ENCODE data around the gene RPL15.

The RPL15 gene

DNA sequence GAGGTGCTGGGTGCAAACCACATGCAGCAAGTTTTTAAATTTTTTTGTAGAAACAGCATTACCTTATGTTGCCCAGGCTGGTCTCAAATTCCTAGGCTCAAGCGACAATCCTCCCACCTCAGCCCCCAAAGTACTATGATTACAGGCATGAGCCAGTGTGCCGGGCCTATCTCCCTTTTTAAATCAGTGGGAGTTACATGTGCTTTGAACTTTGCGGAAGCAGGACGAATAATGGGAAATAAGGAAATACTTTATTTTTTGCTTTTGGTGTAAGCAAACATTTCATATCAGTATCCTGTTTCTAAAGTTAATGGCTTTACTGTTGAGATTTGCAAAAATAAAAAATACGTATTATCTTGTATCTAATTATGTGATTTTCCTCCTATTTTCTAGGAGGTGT is 37.2 kb downstream of the RPL15 start:
- no peaks in the 10 kb centered on the region for H3K9me2 ChIP-seq (replicated peaks; ENCODE audit: insufficient read depth, low read length)
- H3K4me1 ChIP-seq (ENCODE audit: low read length), result peaks cover 7% of the 10 kb centered on the region
- H4K20me1 ChIP-seq (ENCODE audit: insufficient read depth, low read length), result no peaks in the 10 kb centered on the region
- H3K9ac ChIP-seq (ENCODE audit: low read length), result no peak overlapping the region
- H3K27ac ChIP-seq (ENCODE audit: low read length), result no peak overlapping the region
- peaks cover 11% of the 10 kb centered on the region; the same call in 1 of the 2 replicates for H3F3A ChIP-seq (ENCODE audit: insufficient read depth, low read length)
- DNase-seq, result no peak
- no peaks in the 10 kb centered on the region for H3K36me3 ChIP-seq (replicated peaks; ENCODE audit: insufficient read depth, low read length)
- H3K4me3 ChIP-seq (ENCODE audit: low read length), result no peak overlapping the region
- H3K27me3 ChIP-seq (replicated peaks; ENCODE audit: insufficient read depth, low read length), result no peaks in the 10 kb centered on the region
- H2AFZ ChIP-seq (ENCODE audit: low read length), result no peak overlapping the region
- no peaks in the 10 kb centered on the region for H3K9me3 ChIP-seq (replicated peaks; ENCODE audit: insufficient read depth, low read length)
- peaks cover 74% of the 10 kb centered on the region for H3K79me2 ChIP-seq (ENCODE audit: low read length)
- TF ChIP-seq, protein P1, sequence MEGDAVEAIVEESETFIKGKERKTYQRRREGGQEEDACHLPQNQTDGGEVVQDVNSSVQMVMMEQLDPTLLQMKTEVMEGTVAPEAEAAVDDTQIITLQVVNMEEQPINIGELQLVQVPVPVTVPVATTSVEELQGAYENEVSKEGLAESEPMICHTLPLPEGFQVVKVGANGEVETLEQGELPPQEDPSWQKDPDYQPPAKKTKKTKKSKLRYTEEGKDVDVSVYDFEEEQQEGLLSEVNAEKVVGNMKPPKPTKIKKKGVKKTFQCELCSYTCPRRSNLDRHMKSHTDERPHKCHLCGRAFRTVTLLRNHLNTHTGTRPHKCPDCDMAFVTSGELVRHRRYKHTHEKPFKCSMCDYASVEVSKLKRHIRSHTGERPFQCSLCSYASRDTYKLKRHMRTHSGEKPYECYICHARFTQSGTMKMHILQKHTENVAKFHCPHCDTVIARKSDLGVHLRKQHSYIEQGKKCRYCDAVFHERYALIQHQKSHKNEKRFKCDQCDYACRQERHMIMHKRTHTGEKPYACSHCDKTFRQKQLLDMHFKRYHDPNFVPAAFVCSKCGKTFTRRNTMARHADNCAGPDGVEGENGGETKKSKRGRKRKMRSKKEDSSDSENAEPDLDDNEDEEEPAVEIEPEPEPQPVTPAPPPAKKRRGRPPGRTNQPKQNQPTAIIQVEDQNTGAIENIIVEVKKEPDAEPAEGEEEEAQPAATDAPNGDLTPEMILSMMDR (IDR thresholded peaks at IDR 0.05; ENCODE audit: low read length), result no peak
- TF ChIP-seq EZH2phosphoT487 (IDR thresholded peaks at IDR 0.05; ENCODE audit: low read length) (no peak), EZH2 (optimal IDR thresholded peaks at IDR 0.05; ENCODE audit: low read depth, low read length) (no peak)
- H3K4me2 ChIP-seq (ENCODE audit: low read depth, low read length), result no peak overlapping the region

DNA sequence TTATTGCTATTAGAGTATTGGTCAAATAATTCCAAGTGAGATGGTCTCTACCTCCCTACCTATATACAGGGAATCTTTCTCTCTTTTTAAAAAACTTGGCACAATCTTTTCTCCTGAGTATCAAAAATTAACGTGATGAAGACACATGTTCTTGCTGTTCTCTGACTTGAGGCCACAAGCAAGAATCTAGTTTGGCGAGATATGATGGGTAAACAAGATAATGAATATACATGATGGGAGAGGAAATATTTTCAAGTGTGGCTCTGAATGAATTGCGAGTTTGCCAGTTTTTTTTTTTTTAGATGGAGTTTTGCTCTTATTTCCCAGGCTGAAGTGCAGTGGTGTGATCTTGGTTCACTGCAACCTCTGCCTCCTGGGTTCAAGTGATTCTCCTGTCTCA is 39.8 kb downstream of the RPL15 start:
- Histone ChIP-seq H4K20me1 (ENCODE audit: insufficient read depth, low read length) (no peaks in the 10 kb centered on the region), H3K27ac (ENCODE audit: low read length) (no peak overlapping the region), H3K4me1 (ENCODE audit: low read length) (no peaks in the 10 kb centered on the region), H3K9ac (ENCODE audit: low read length) (no peak overlapping the region), H3F3A (ENCODE audit: insufficient read depth, low read length) (no peaks in the 10 kb centered on the region), H3K9me2 (replicated peaks; ENCODE audit: insufficient read depth, low read length) (no peaks in the 10 kb centered on the region), H2AFZ (ENCODE audit: low read length) (no peak overlapping the region), H3K4me2 (ENCODE audit: low read depth, low read length) (no peak overlapping the region), H3K4me3 (ENCODE audit: low read length) (no peak overlapping the region), H3K36me3 (replicated peaks; ENCODE audit: insufficient read depth, low read length) (no peaks in the 10 kb centered on the region), H3K9me3 (replicated peaks; ENCODE audit: insufficient read depth, low read length) (no peaks in the 10 kb centered on the region), H3K27me3 (replicated peaks; ENCODE audit: insufficient read depth, low read length) (no peaks in the 10 kb centered on the region), H3K79me2 (ENCODE audit: low read length) (peaks cover 50% of the 10 kb centered on the region)
- TF ChIP-seq, protein P1 (IDR thresholded peaks at IDR 0.05; ENCODE audit: low read length), result no peak
- no peak for TF ChIP-seq EZH2 (optimal IDR thresholded peaks at IDR 0.05; ENCODE audit: low read depth, low read length)
- TF ChIP-seq EZH2phosphoT487 (IDR thresholded peaks at IDR 0.05; ENCODE audit: low read length), result no peak
- no peak for DNase-seq

DNA sequence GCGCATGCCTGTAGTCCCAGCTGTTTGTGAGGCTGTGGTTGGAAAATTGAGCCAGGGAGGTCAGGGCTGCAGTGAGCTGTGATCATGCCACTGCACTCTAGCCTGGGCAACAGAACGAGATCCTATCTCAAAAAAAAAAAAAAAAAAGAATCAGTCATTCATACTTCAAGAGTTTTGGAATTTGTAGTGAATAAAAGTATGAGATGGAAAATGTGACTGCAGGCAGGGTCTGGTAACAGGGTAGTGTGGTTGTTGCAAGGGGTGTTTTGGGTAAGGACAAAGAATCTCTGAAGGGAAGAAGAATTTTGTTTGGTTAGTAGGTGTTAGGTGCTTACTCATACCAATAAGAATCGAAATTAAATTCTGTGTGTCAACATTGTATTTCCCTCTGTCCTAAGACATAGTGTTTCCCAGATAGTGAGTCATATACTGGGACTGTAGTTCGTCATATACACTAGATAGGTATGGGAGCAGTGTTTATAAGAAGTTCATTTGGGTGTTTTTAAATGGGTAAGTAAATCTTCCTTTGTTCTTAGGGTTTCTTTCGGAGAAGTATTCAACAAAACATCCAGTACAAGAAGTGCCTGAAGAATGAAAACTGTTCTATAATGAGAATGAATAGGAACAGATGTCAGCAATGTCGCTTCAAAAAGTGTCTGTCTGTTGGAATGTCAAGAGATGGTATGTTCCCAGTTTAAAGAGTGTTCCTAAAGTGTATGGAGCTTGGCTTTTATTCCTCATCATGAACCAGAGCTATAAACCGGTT is 42.4 kb downstream of the RPL15 start:
- Histone ChIP-seq H3K36me3 (replicated peaks; ENCODE audit: insufficient read depth, low read length) (no peaks in the 10 kb centered on the region), H4K20me1 (ENCODE audit: insufficient read depth, low read length) (no peaks in the 10 kb centered on the region), H3K4me2 (ENCODE audit: low read depth, low read length) (no peak overlapping the region)

More for the DNA sequence above, 42.4 kb downstream of the RPL15 start:
- no peaks in the 10 kb centered on the region for H3K27me3 ChIP-seq (replicated peaks; ENCODE audit: insufficient read depth, low read length)
- no peaks in the 10 kb centered on the region for H3K9me3 ChIP-seq (replicated peaks; ENCODE audit: insufficient read depth, low read length)
- no peak overlapping the region for H3K27ac ChIP-seq (ENCODE audit: low read length)
- DNase-seq, result no peak
- no peaks in the 10 kb centered on the region for H3F3A ChIP-seq (ENCODE audit: insufficient read depth, low read length)
- H2AFZ ChIP-seq (ENCODE audit: low read length), result no peak overlapping the region
- H3K4me3 ChIP-seq (ENCODE audit: low read length), result no peak overlapping the region
- H3K9ac ChIP-seq (ENCODE audit: low read length), result no peak overlapping the region
- H3K4me1 ChIP-seq (ENCODE audit: low read length), result no peaks in the 10 kb centered on the region
- H3K9me2 ChIP-seq (replicated peaks; ENCODE audit: insufficient read depth, low read length), result no peaks in the 10 kb centered on the region
- H3K79me2 ChIP-seq (ENCODE audit: low read length), result peaks cover 24% of the 10 kb centered on the region
- TF ChIP-seq EZH2 (optimal IDR thresholded peaks at IDR 0.05; ENCODE audit: low read depth, low read length), result no peak
- no peak for TF ChIP-seq EZH2phosphoT487 (IDR thresholded peaks at IDR 0.05; ENCODE audit: low read length)
- TF ChIP-seq, protein P1 (IDR thresholded peaks at IDR 0.05; ENCODE audit: low read length), result no peak
